SH-SY5Y (cell line): ENCODE data around the gene FBLL1.

Experiments
- GATA2 ChIP-seq: IDR thresholded peaks from 2 replicates; pipeline ENCODE4 v1.6.1; 2011; ENCODE audit warnings: mild to moderate bottlenecking, low read depth, low read length
- GATA3 ChIP-seq: IDR thresholded peaks from 2 replicates; pipeline ENCODE4 v1.6.1; 2011; ENCODE audit warnings: low read depth, mild to moderate bottlenecking, low read length, moderate library complexity

DNA sequence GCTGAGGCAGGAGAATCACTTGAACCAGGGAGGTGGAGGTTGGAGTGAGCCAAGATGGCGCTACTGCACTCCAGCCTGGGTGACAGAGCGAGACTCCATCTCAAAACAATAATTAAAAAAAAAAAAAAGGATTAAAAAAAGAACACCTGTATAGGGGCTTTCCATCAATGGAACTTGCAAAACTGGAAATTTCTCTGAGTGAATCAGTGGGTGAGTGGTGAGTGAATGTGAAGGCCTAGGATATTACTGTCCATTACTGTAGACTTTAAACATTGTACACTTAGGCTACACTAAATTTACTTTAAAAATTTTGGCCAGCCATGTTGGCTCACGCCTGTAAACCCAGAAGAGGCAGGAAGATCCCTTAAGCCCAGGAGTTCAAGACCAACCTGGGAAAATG, 48.5 kb upstream of the FBLL1 start:
- TF ChIP-seq GATA2 (no peak), GATA3 (no peak)
